ENCODE data around the gene ZNF83. TPM values are rescaled to one million over a fixed set of nuclear protein-coding genes. Genes with fewer than 3 reads are reported as not detected.

Gene ZNF83
- total RNA-seq, 1 donor from 2014 or later: 21.1 TPM

GRCh38 chr19:52658595-52658994 is 20.4 kb upstream of the ZNF83 start:
- peaks cover 57% of the 10 kb centered on the region for H3K36me3 ChIP-seq
- no peaks in the 10 kb centered on the region for H3K9me3 ChIP-seq (replicated peaks)
- intact Hi-C loops (cut with micrococcal nuclease): no loop called here
- no peak overlapping the region for H3K27ac ChIP-seq (replicated peaks)
- TF ChIP-seq CTCF (IDR thresholded peaks at IDR 0.05; ENCODE audit: borderline replicate concordance): no peak
- H3K4me3 ChIP-seq: no peak overlapping the region
- peaks cover 4% of the 10 kb centered on the region for H3K4me1 ChIP-seq
- no peak for DNase-seq
- H3K27me3 ChIP-seq (ENCODE audit: low read depth): no peaks in the 10 kb centered on the region

GRCh38 chr19:52653161-52653560 is 15.0 kb upstream of the ZNF83 start:
- H3K27me3 ChIP-seq (ENCODE audit: low read depth): no peaks in the 10 kb centered on the region
- no peak overlapping the region for H3K27ac ChIP-seq (replicated peaks)
- DNase-seq: no peak
- intact Hi-C loops (cut with micrococcal nuclease): no loop called here
- peaks cover 57% of the 10 kb centered on the region for H3K36me3 ChIP-seq
- TF ChIP-seq CTCF (IDR thresholded peaks at IDR 0.05; ENCODE audit: borderline replicate concordance): no peak
- H3K4me1 ChIP-seq: no peaks in the 10 kb centered on the region
- peaks cover 3% of the 10 kb centered on the region for H3K9me3 ChIP-seq (replicated peaks)
- H3K4me3 ChIP-seq: no peak overlapping the region

- TF ChIP-seq CTCF (IDR thresholded peaks at IDR 0.05; ENCODE audit: borderline replicate concordance): no peak
- peaks cover 15% of the 10 kb centered on the region for H3K9me3 ChIP-seq (replicated peaks)
- H3K36me3 ChIP-seq: peaks cover 59% of the 10 kb centered on the region
- no peak overlapping the region for H3K4me3 ChIP-seq
- intact Hi-C loops (cut with micrococcal nuclease): no loop called here
- H3K27me3 ChIP-seq (ENCODE audit: low read depth): no peaks in the 10 kb centered on the region
- no peak for DNase-seq
- no peaks in the 10 kb centered on the region for H3K4me1 ChIP-seq
- no peak overlapping the region for H3K27ac ChIP-seq (replicated peaks)
These were observed 13.8 kb upstream of the ZNF83 start for GRCh38 chr19:52651956-52652355.

DNA sequence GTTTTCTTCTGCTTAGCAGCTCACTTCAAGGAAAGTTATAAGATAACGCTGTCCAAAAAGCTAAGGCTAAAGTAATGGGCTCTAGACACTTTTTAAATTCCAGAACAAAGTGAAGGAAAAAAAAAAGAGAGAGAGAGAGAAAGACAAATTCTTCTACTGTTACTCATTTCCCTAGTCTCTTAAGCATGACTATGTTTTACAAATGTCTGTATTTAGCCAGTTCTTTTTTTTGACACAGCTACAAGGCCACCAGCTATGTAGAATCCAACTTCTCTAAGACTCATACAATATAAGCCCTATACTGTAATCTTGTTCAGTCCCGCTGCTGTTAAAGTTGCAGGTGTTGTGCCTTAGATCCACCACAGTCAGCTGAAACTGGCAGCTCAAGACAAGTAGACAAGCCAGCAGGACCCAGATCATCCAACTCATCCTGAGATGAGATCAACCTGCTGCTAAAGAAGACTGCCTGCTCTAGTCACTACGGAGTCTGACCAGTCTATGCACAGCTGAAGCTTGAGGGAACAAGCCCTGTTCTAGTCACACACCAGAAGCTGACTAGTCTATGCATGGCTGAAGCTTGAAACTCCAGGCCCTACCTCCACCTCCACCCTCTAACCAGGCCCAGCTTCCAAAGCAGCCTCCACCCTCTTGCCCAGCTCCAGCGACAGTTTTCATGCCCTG is 10.3 kb upstream of the ZNF83 start:
- Histone ChIP-seq H3K27ac (replicated peaks) (no peak overlapping the region), H3K27me3 (ENCODE audit: low read depth) (no peaks in the 10 kb centered on the region), H3K4me1 (no peaks in the 10 kb centered on the region), H3K9me3 (replicated peaks) (peaks cover 34% of the 10 kb centered on the region), H3K36me3 (peaks cover 44% of the 10 kb centered on the region), H3K4me3 (no peak overlapping the region)
- intact Hi-C loops (cut with micrococcal nuclease): no loop called here
- no peak for TF ChIP-seq CTCF (IDR thresholded peaks at IDR 0.05; ENCODE audit: borderline replicate concordance)
- no peak for DNase-seq

- no peak for TF ChIP-seq CTCF (IDR thresholded peaks at IDR 0.05; ENCODE audit: borderline replicate concordance)
- no peak for DNase-seq
- no peak overlapping the region for H3K4me3 ChIP-seq
- intact Hi-C loops (cut with micrococcal nuclease): no loop called here
- no peaks in the 10 kb centered on the region for H3K27me3 ChIP-seq (ENCODE audit: low read depth)
- H3K36me3 ChIP-seq: peaks cover 26% of the 10 kb centered on the region
- H3K27ac ChIP-seq (replicated peaks): no peak overlapping the region
- H3K9me3 ChIP-seq (replicated peaks): peaks cover 34% of the 10 kb centered on the region
- H3K4me1 ChIP-seq: no peaks in the 10 kb centered on the region
These were observed 8.5 kb upstream of the ZNF83 start for GRCh38 chr19:52646571-52647217.
